Measurements from ENCODE around the gene CCDC51. TPM values are rescaled to one million over a fixed set of nuclear protein-coding genes. Genes with fewer than 3 reads are reported as not detected.
"Not testable (repeated sequence)": the region's sequence is repeated elsewhere in the genome, so short reads cannot be mapped to it uniquely, and the experiment has no call there.

CCDC51 gene
- total RNA-seq, 1 experiment from 2014 or later = 27.8 TPM

- Histone ChIP-seq H3K27ac (ENCODE audit: low read length) (peak overlapping the region; percentile 99), H2AFZ (ENCODE audit: low read length) (no peak overlapping the region; the same call in 1 of the 2 replicates), H3K27me3 (ENCODE audit: low read length) (no peaks in the 10 kb centered on the region), H3K9ac (ENCODE audit: low read length) (peak overlapping the region; percentile 40), H3K4me2 (ENCODE audit: low read length) (peak overlapping the region; percentile 24; the same call in 1 of the 2 replicates), H3F3A (ENCODE audit: low read length, unreplicated experiment) (no peaks in the 10 kb centered on the region), H3K79me2 (ENCODE audit: low read length) (peaks cover 41% of the 10 kb centered on the region), H3K9me2 (replicated peaks; ENCODE audit: low read length) (no peaks in the 10 kb centered on the region), H3K4me3 (ENCODE audit: low read length) (no peak overlapping the region), H3K9me3 (ENCODE audit: low read length) (no peaks in the 10 kb centered on the region), H3K36me3 (ENCODE audit: low read depth, low read length) (peaks cover 23% of the 10 kb centered on the region; the same call in 1 of the 2 replicates), H3K4me1 (ENCODE audit: insufficient read depth, low read length) (peaks cover 31% of the 10 kb centered on the region), H4K20me1 (ENCODE audit: low read length) (no peaks in the 10 kb centered on the region)
- TF ChIP-seq EZH2phosphoT487 (IDR thresholded peaks at IDR 0.05; ENCODE audit: borderline replicate concordance, low read length) = no peak
- no peak for TF ChIP-seq CTCF (conservative IDR thresholded peaks at IDR 0.05; ENCODE audit: low read depth, low read length)
- no peak for TF ChIP-seq EZH2 (IDR thresholded peaks at IDR 0.05; ENCODE audit: low read length, unreplicated experiment)
- no peak for DNase-seq
- TSS peak; percentile 20 for BruUV-seq (replicated peaks)
- peak; percentile 5 for ATAC-seq
- ChIA-PET POLR2A (ENCODE audit: unreplicated experiment) (interaction anchor here (0.6 kb wide), 1 partner anchor 473 kb away, joined by 9 read pairs; no protein-coding TSS in a partner anchor), CTCF (no interaction called here)
- intact Hi-C loops (cut with micrococcal nuclease) = loop anchor here (1.0 kb wide), 3 partner anchors 42 to 220 kb away; partner anchors contain the start of gene NCKIPSD
Measured at GRCh38 chr3:48465237-48465530, 25.3 kb upstream of the CCDC51 start.

- DNase-seq = no peak
- intact Hi-C loops (cut with micrococcal nuclease) = loop anchor here (1.0 kb wide), 3 partner anchors 43 to 221 kb away; partner anchors contain the start of gene NCKIPSD
- no TSS peak for BruUV-seq (replicated peaks)
- Histone ChIP-seq H3K9ac (ENCODE audit: low read length) (peak overlapping the region; percentile 40; the same call in 1 of the 2 replicates), H3K9me2 (replicated peaks; ENCODE audit: low read length) (no peaks in the 10 kb centered on the region), H3F3A (ENCODE audit: low read length, unreplicated experiment) (no peaks in the 10 kb centered on the region), H3K36me3 (ENCODE audit: low read depth, low read length) (peaks cover 26% of the 10 kb centered on the region; the same call in 1 of the 2 replicates), H4K20me1 (ENCODE audit: low read length) (no peaks in the 10 kb centered on the region), H3K27me3 (ENCODE audit: low read length) (no peaks in the 10 kb centered on the region), H3K4me2 (ENCODE audit: low read length) (peak overlapping the region; percentile 24; the same call in 1 of the 2 replicates), H3K4me1 (ENCODE audit: insufficient read depth, low read length) (peaks cover 31% of the 10 kb centered on the region), H2AFZ (ENCODE audit: low read length) (no peak overlapping the region), H3K79me2 (ENCODE audit: low read length) (peaks cover 37% of the 10 kb centered on the region), H3K27ac (ENCODE audit: low read length) (peak overlapping the region; percentile 99), H3K4me3 (ENCODE audit: low read length) (no peak overlapping the region), H3K9me3 (ENCODE audit: low read length) (no peaks in the 10 kb centered on the region)
- ChIA-PET POLR2A (ENCODE audit: unreplicated experiment) (no interaction called here), CTCF (no interaction called here)
- no peak for TF ChIP-seq EZH2phosphoT487 (IDR thresholded peaks at IDR 0.05; ENCODE audit: borderline replicate concordance, low read length)
- TF ChIP-seq CTCF (conservative IDR thresholded peaks at IDR 0.05; ENCODE audit: low read depth, low read length) = no peak
- no peak for TF ChIP-seq EZH2 (IDR thresholded peaks at IDR 0.05; ENCODE audit: low read length, unreplicated experiment)
- no peak for ATAC-seq
Measured at GRCh38 chr3:48464713-48465221, 24.8 kb upstream of the CCDC51 start.

GRCh38 chr3:48463703-48464102 lies 23.8 kb upstream of the CCDC51 start:
- ATAC-seq = no peak
- peaks cover 26% of the 10 kb centered on the region for H3K79me2 ChIP-seq (ENCODE audit: low read length)
- H3K4me2 ChIP-seq (ENCODE audit: low read length) = no peak overlapping the region
- no peaks in the 10 kb centered on the region for H3F3A ChIP-seq (ENCODE audit: low read length, unreplicated experiment)
- POLR2A ChIA-PET (ENCODE audit: unreplicated experiment) = no interaction called here
- no peak overlapping the region for H2AFZ ChIP-seq (ENCODE audit: low read length)
- H3K9ac ChIP-seq (ENCODE audit: low read length) = no peak overlapping the region
- CTCF ChIA-PET = interaction anchor here (0.6 kb wide), 1 partner anchor 45 kb away, joined by 5 read pairs; no protein-coding TSS in a partner anchor
- H3K9me3 ChIP-seq (ENCODE audit: low read length) = no peaks in the 10 kb centered on the region
- no peaks in the 10 kb centered on the region for H3K9me2 ChIP-seq (replicated peaks; ENCODE audit: low read length)
- H3K36me3 ChIP-seq (ENCODE audit: low read depth, low read length) = peaks cover 34% of the 10 kb centered on the region
- no peaks in the 10 kb centered on the region for H4K20me1 ChIP-seq (ENCODE audit: low read length)
- no TSS peak for BruUV-seq (replicated peaks)
- no peak for DNase-seq
- TF ChIP-seq EZH2 (IDR thresholded peaks at IDR 0.05; ENCODE audit: low read length, unreplicated experiment) (no peak), EZH2phosphoT487 (IDR thresholded peaks at IDR 0.05; ENCODE audit: borderline replicate concordance, low read length) (no peak), CTCF (conservative IDR thresholded peaks at IDR 0.05; ENCODE audit: low read depth, low read length) (no peak)
- H3K4me1 ChIP-seq (ENCODE audit: insufficient read depth, low read length) = peaks cover 31% of the 10 kb centered on the region
- no peak overlapping the region for H3K27ac ChIP-seq (ENCODE audit: low read length)
- H3K4me3 ChIP-seq (ENCODE audit: low read length) = no peak overlapping the region
- intact Hi-C loops (cut with micrococcal nuclease) = no loop called here
- H3K27me3 ChIP-seq (ENCODE audit: low read length) = no peaks in the 10 kb centered on the region

GRCh38 chr3:48461767-48462166 lies 21.8 kb upstream of the CCDC51 start:
- H3K9me3 ChIP-seq (ENCODE audit: low read length); H3K27me3 ChIP-seq (ENCODE audit: low read length); H3K4me3 ChIP-seq (ENCODE audit: low read length); BruUV-seq (replicated peaks); H3K9me2 ChIP-seq (replicated peaks; ENCODE audit: low read length); DNase-seq; CTCF ChIA-PET; H3K27ac ChIP-seq (ENCODE audit: low read length); H3K9ac ChIP-seq (ENCODE audit: low read length); H3K79me2 ChIP-seq (ENCODE audit: low read length); H3K4me2 ChIP-seq (ENCODE audit: low read length); H2AFZ ChIP-seq (ENCODE audit: low read length); ATAC-seq; intact Hi-C loops (cut with micrococcal nuclease); H4K20me1 ChIP-seq (ENCODE audit: low read length); POLR2A ChIA-PET (ENCODE audit: unreplicated experiment); H3F3A ChIP-seq (ENCODE audit: low read length, unreplicated experiment): not testable (repeated sequence)
- H3K36me3 ChIP-seq (ENCODE audit: low read depth, low read length) = peaks cover 35% of the 10 kb centered on the region
- peaks cover 20% of the 10 kb centered on the region for H3K4me1 ChIP-seq (ENCODE audit: insufficient read depth, low read length)
